AG04449 (cell line): Measurements from ENCODE around the gene KLF2.

Source experiments
- CTCF ChIA-PET: fragments of 350-600 bp; formaldehyde crosslinking; extraction: SDS; loops from one replicate; lab custom pipeline; 2021; ENCODE audit warnings: antibody characterized with exemption; lab: Yijun Ruan, JAX
- POLR2A ChIA-PET: fragments of 400-600, 350-600 bp; formaldehyde crosslinking; extraction: SDS; loops from one replicate; lab custom pipeline; 2020; ENCODE audit warnings: antibody characterized with exemption, inconsistent platforms; lab: Yijun Ruan, JAX
- DNase-seq: peaks from one replicate; pipeline ENCODE4 v3.0.0-alpha.2; 2010; ENCODE audit warnings: low read depth, low spot score
- H3K4me3 ChIP-seq: 2 replicates; pipeline ENCODE4 v1.5.1; 2011; ENCODE audit warnings: low read depth, mild to moderate bottlenecking, control low read depth, low read length
- CTCF ChIP-seq: IDR thresholded peaks from one replicate; pipeline ENCODE4 v1.5.1; 2011; ENCODE audit warnings: mild to moderate bottlenecking, moderate library complexity, low read length, control low read depth, inconsistent platforms; ENCODE audit not compliant: insufficient read depth; ENCODE audit errors: missing control alignments

The KLF2 gene

GRCh38 chr19:16338470-16339360, 14.1 kb downstream of the KLF2 start:
- H3K4me3 ChIP-seq = no peak overlapping the region; the same call in 1 of the 2 replicates
- CTCF ChIA-PET = interaction anchor here (1.0 to 2.8 kb wide), 7 partner anchors 9 to 93 kb away, joined by 3 to 11 read pairs (median 5); no protein-coding TSS in a partner anchor
- POLR2A ChIA-PET = interaction anchor here (0.7 to 3.1 kb wide), 6 partner anchors 8 to 22 kb away, joined by 3 to 48 read pairs (median 12); partner anchors contain the start of gene KLF2
- TF ChIP-seq CTCF = peak; percentile 11
- DNase-seq = no peak

GRCh38 chr19:16339361-16339725, 14.7 kb downstream of the KLF2 start:
- ChIA-PET CTCF (interaction anchor here (1.0 to 2.8 kb wide), 7 partner anchors 10 to 94 kb away, joined by 3 to 11 read pairs (median 5); no protein-coding TSS in a partner anchor), POLR2A (interaction anchor here (0.7 to 3.1 kb wide), 6 partner anchors 9 to 23 kb away, joined by 3 to 48 read pairs (median 12); partner anchors contain the start of gene KLF2)
- H3K4me3 ChIP-seq = no peak overlapping the region
- no peak for TF ChIP-seq CTCF
- DNase-seq = no peak

- H3K4me3 ChIP-seq = no peak overlapping the region
- ChIA-PET CTCF (interaction anchor here (1.1 to 2.8 kb wide), 4 partner anchors 11 to 92 kb away, joined by 3 to 10 read pairs (median 6); no protein-coding TSS in a partner anchor), POLR2A (interaction anchor here (1.7 to 3.1 kb wide), 2 partner anchors 12 to 15 kb away, joined by 12 to 48 read pairs; partner anchors contain the start of gene KLF2)
- TF ChIP-seq CTCF = no peak
- DNase-seq = no peak
Observed at GRCh38 chr19:16340092-16340491, 15.5 kb downstream of the KLF2 start.

- no peak overlapping the region for H3K4me3 ChIP-seq
- POLR2A ChIA-PET = no interaction called here
- DNase-seq = no peak
- TF ChIP-seq CTCF = no peak
- CTCF ChIA-PET = interaction anchor here (1.1 to 2.8 kb wide), 3 partner anchors 24 to 92 kb away, joined by 3 to 10 read pairs (median 3); no protein-coding TSS in a partner anchor
Observed at GRCh38 chr19:16340654-16341053, 16.0 kb downstream of the KLF2 start.

GRCh38 chr19:16342002-16342715, 17.5 kb downstream of the KLF2 start:
- no peak for DNase-seq
- ChIA-PET POLR2A (interaction anchor here (0.7 to 2.0 kb wide), 2 partner anchors 17 to 18 kb away, joined by 3 to 8 read pairs; partner anchors contain the start of gene KLF2), CTCF (interaction anchor here (1.2 to 2.1 kb wide), 2 partner anchors 15 to 44 kb away, joined by 4 to 6 read pairs; no protein-coding TSS in a partner anchor)
- no peak for TF ChIP-seq CTCF
- H3K4me3 ChIP-seq = no peak overlapping the region
